ENCODE measurements around the gene DAZAP1. TPM values are rescaled to one million over a fixed set of nuclear protein-coding genes. Genes with fewer than 3 reads are reported as not detected.

Gene DAZAP1
- total RNA-seq, result 63.0 and 78.0 TPM in 2 replicates

DNA sequence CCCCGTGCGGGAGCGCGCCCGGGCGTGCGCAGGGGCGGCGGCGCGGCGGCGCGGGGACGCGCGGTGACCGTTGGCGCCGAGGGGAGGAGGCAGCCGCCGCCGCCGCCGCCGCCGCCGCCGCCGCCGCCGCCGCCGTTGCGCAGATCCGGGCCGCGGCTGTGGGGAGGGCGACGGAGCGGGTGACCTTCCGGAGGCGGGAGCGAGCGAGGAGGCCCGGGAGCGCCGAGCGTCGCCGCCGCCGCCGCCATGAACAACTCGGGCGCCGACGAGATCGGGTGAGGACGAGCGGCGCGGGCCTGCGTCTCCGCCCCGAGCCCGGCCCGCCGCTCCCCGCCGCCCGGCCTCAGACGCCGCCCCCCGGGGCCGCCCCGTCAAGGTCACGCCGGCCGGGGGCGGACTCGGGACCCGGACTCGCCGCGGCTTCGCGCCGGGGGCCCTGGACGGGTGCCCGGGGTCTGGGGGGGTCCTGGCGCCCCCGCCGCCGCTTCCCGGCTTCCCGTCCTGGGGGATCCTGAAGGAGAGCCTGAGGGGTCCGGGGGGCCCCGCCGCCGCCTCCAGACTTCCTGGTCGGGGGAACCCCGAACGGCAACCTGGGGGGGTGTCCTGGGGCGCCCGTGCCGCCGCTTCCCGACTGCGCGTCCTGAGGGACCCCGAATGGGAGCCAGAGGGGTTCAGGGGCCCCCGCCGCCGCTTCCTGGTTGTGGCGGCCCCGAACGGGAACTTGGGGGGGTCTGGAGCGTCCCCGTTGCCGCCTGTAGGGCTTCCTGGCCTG, at the start of gene DAZAP1:
DAZAP1 (plus strand) TSS at position 59 of the 772 bp plus-strand sequence; CDS start at position 247, 188 bp downstream.

DNA sequence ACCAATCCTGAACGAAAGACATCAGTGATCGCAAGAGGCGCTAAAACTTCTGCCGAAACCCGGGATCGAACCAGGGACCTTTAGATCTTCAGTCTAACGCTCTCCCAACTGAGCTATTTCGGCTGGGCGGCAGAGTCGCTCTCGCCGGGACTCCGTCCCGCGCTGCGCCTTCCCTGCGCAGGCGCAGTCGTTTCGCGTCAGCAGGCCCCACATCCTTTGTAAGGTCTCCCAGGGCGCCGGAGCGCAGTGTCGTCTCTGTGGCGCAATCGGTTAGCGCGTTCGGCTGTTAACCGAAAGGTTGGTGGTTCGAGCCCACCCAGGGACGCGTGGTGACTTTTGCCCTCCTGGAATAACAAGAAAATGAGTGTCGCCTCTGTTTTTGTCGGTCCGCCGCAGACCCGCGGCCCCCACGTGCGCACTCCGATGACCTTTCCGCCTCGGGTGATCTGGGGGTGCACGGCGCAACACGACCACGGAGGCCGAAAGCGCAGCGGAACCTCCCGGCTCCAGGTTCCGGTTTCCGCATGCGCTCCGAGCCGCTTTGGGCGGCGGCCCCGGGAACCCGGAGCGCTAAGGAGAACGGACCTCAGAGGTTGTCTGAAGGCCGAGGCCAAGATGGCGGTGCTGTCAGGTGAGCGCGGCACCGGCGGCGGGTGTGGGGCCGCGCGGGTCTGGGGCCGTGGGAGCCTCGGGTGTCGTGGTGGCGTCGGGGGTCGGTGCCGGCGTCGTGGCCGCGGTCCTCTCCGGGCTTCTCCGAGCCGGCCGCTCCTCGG, 23.9 kb upstream of the DAZAP1 start, which contains the start of gene NDUFS7:
NDUFS7 (plus strand) TSS at position 596 of the 773 bp plus-strand sequence; CDS start at position 616, 20 bp downstream.

DNA sequence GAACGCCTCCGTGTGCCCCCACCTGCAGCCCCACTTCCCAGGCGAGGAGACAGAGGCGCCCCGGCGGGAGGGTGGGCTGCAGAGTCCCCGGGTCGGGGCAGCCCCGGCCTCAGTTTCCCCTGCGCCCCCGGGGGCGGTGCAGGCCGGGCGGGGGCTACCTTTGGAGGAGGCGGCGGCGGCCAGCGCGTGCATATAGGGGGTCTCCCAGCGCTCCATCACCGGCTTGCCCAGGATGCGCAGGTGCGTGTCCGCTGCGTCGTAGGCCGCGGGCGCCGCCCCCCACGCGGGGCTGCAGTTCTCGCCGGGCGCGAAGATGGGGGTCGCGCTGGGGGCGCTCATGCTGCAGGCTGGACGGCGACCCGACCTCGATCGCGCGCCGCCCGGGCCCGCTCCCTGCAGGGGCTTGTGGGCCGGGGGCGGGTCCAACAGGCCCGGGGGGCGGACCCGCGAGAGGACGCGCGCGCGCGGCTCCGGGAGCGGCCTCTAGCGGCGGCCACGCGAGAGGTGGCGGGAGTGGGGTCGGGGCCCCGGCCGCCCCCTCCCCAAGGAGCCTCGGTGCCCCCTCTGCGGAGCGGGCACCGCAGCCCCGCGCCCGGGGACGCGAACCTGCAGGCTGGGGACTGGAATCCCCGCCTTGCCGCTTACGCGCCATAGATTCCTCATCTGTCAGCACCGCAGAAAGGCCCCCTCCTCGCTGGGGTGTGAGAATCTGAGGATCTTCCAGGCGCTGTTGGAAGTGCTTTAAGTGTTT, 6.1 kb upstream of the DAZAP1 start, which contains the start of gene GAMT:
GAMT (minus strand) TSS at position 405 of the 751 bp plus-strand sequence; CDS start at position 339, 66 bp downstream.

DNA sequence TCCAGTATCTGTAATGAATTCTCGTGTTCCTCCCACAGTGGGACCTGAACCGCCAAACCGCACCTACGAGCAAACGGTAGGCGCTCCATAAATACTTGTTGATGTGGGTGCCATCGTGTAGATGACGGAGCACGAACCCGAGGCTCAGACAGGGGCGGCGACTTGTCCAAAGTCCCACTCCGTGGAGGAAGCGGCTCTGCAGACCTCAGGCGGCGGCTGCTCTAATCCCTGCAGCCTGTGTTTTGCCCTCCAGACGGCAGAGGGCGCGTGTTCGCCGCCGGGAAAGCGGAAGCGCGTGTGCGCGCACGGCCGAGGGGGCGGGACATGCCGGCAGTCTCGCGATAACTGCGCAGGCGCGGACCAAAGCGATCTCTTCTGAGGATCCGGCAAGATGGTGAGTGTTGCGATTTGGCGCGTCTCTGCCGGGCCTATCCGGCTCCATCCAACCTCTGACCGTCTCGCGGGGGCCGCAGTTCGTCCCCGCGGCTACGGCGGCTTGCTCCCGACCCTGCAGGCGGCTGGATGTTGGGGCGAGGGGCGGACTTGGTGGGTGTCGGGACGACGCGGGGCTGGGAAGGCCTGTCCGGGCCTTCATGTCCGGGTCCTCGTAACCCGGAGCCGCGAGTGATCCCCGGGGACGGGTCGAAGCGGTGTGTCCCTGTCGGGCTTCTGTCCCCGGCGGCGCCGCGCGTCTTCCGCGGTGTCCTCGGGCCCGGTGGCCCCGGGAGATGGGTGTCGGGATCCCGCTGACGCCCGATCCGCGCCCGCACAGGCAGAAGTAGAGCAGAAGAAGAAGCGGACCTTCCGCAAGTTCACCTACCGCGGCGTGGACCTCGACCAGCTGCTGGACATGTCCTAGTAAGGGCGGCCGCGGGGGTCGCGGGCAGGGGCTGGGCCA, 30.9 kb downstream of the DAZAP1 start, which contains the start of gene RPS15:
RPS15 (plus strand) TSS at position 362 of the 898 bp plus-strand sequence; CDS start at position 392, 30 bp downstream.

GRCh38 chr19:1449467-1450442, 42.4 kb downstream of the DAZAP1 start, which contains the start of gene APC2:
TSS of gene APC2 (plus strand) at chr19:1450121. CDS start at chr19:1453002, 2,881 bp downstream.

GRCh38 chr19:1478934-1479707, 71.7 kb downstream of the DAZAP1 start, which contains the start of gene C19orf25:
TSS of gene C19orf25 (minus strand) at chr19:1479215. CDS start at chr19:1478903, 312 bp downstream.

Other genes with a start within 250 kb of the DAZAP1 start
- gene SBNO2, start 233.3 kb upstream of the DAZAP1 start, total RNA-seq, result 38.4 and 40.5 TPM in 2 replicates
- 71.0 and 85.6 TPM in 2 replicates for gene STK11, start 201.8 kb upstream of the DAZAP1 start, total RNA-seq
- 6.4 and 7.2 TPM in 2 replicates for gene CBARP, start 169.6 kb upstream of the DAZAP1 start, total RNA-seq
- 18.0 and 24.8 TPM in 2 replicates for gene ATP5F1D, start 165.8 kb upstream of the DAZAP1 start, total RNA-seq
- 23.3 and 24.8 TPM in 2 replicates for gene MIDN, start 159.0 kb upstream of the DAZAP1 start, total RNA-seq
- gene CIRBP, start 138.3 kb upstream of the DAZAP1 start, total RNA-seq, result 308 and 317 TPM in 2 replicates
- gene FAM174C, start 132.1 kb upstream of the DAZAP1 start, total RNA-seq, result 24.7 and 32.7 TPM in 2 replicates
- 0.57 and 1.3 TPM in 2 replicates for gene EFNA2, start 121.7 kb upstream of the DAZAP1 start, total RNA-seq
- gene NDUFS7, start 23.7 kb upstream of the DAZAP1 start, total RNA-seq, result 54.9 and 59.0 TPM in 2 replicates
- gene GAMT, start 6.0 kb upstream of the DAZAP1 start, total RNA-seq, result 20.1 and 31.0 TPM in 2 replicates
- 657 and 725 TPM in 2 replicates for gene RPS15, start 30.8 kb downstream of the DAZAP1 start, total RNA-seq
- gene APC2, start 42.5 kb downstream of the DAZAP1 start, total RNA-seq, result under 0.01 and 0.10 TPM in 2 replicates
- gene C19orf25, start 71.6 kb downstream of the DAZAP1 start, total RNA-seq, result 26.4 and 31.4 TPM in 2 replicates
- 1.5 and 1.6 TPM in 2 replicates for gene PCSK4, start 82.8 kb downstream of the DAZAP1 start, total RNA-seq
- 0.86 and 0.98 TPM in 2 replicates for gene REEP6, start 83.6 kb downstream of the DAZAP1 start, total RNA-seq
- gene ADAMTSL5, start 105.4 kb downstream of the DAZAP1 start, total RNA-seq, result 0.65 TPM in 1 of 2 replicates, not detected in the other
- gene PLK5, start 116.5 kb downstream of the DAZAP1 start, total RNA-seq, result not detected in 2 replicates
- 103 and 152 TPM in 2 replicates for gene MEX3D, start 160.7 kb downstream of the DAZAP1 start, total RNA-seq
- 101 and 111 TPM in 2 replicates for gene MBD3, start 185.3 kb downstream of the DAZAP1 start, total RNA-seq
- gene UQCR11, start 197.9 kb downstream of the DAZAP1 start, total RNA-seq, result 41.7 and 59.1 TPM in 2 replicates
- 161 and 194 TPM in 2 replicates for gene TCF3, start 245.0 kb downstream of the DAZAP1 start, total RNA-seq